Trophoblast cell (in vitro differentiated cells and primary cell): Measurements from ENCODE around the gene ZBTB7C.

Source experiments
- DNase-seq, 2 donors: peaks; one replicate each; pipeline ENCODE4 v3.0.0-alpha.2; 2016
- H2AFZ ChIP-seq: 2 replicates; pipeline ENCODE4 v1.6.1; 2013; ENCODE audit warnings: low read length, moderate library complexity, mild to moderate bottlenecking; ENCODE audit not compliant: insufficient read depth, poor library complexity
- H2AK5ac ChIP-seq: 2 replicates; pipeline ENCODE4 v1.6.1; 2013; ENCODE audit warnings: mild to moderate bottlenecking, low read length
- H2BK120ac ChIP-seq: 2 replicates; pipeline ENCODE4 v1.6.1; 2013; ENCODE audit warnings: low read length, mild to moderate bottlenecking, moderate library complexity; ENCODE audit not compliant: insufficient read depth, poor library complexity
- H2BK12ac ChIP-seq: 2 replicates; pipeline ENCODE4 v1.6.1; 2013; ENCODE audit warnings: mild to moderate bottlenecking, low read length, moderate library complexity
- H2BK5ac ChIP-seq: 2 replicates; pipeline ENCODE4 v1.6.1; 2013; ENCODE audit warnings: low read length, low read depth, moderate library complexity, mild to moderate bottlenecking; ENCODE audit not compliant: poor library complexity
- H3K14ac ChIP-seq: 2 replicates; pipeline ENCODE4 v1.6.1; 2013; ENCODE audit warnings: mild to moderate bottlenecking, low read length
- H3K18ac ChIP-seq: 2 replicates; pipeline ENCODE4 v1.6.1; 2013; ENCODE audit warnings: mild to moderate bottlenecking, low read length
- H3K23ac ChIP-seq: 2 replicates; pipeline ENCODE4 v1.6.1; 2013; ENCODE audit warnings: low read length
- H3K27ac ChIP-seq: 2 replicates; pipeline ENCODE4 v1.5.1; 2013; ENCODE audit warnings: low read depth, mild to moderate bottlenecking, inconsistent platforms, low read length, moderate library complexity
- H3K27me3 ChIP-seq: 2 replicates; pipeline ENCODE4 v1.6.1; 2013; ENCODE audit warnings: inconsistent platforms, mild to moderate bottlenecking, low read length, moderate library complexity; ENCODE audit not compliant: insufficient read depth
- H3K36me3 ChIP-seq, 2 experiments: 1 replicate in 1 of 2; 2 replicates in 1 of 2; pipeline ENCODE4 v1.6.1; 2013; ENCODE audit warnings: low read length in 2 of 2, mild to moderate bottlenecking in 2 of 2, moderate library complexity in 1 of 2; ENCODE audit not compliant: insufficient read depth in 2 of 2, control insufficient read depth in 1 of 2
- H3K4ac ChIP-seq: 2 replicates; pipeline ENCODE4 v1.6.1; 2013; ENCODE audit warnings: low read depth, mild to moderate bottlenecking, low read length, moderate library complexity
- H3K4me1 ChIP-seq, 2 experiments: 1 replicate in 1 of 2; 2 replicates in 1 of 2; pipeline ENCODE4 v1.6.1; 2013; ENCODE audit warnings: low read length in 2 of 2, mild to moderate bottlenecking in 2 of 2, moderate library complexity in 1 of 2; ENCODE audit not compliant: insufficient read depth in 2 of 2, control insufficient read depth in 1 of 2
- H3K4me2 ChIP-seq: 2 replicates; pipeline ENCODE4 v1.6.1; 2013; ENCODE audit warnings: inconsistent platforms, mild to moderate bottlenecking, low read length, moderate library complexity
- H3K4me3 ChIP-seq: 2 replicates; pipeline ENCODE4 v1.5.1; 2013; ENCODE audit warnings: mild to moderate bottlenecking, low read depth, low read length, inconsistent platforms
- H3K79me1 ChIP-seq: one replicate; pipeline ENCODE4 v1.6.1; 2013; ENCODE audit warnings: low read length
- H3K79me2 ChIP-seq: 2 replicates; pipeline ENCODE4 v1.6.1; 2013; ENCODE audit warnings: low read length, mild to moderate bottlenecking; ENCODE audit not compliant: control insufficient read depth, insufficient read depth, poor library complexity
- H3K9ac ChIP-seq: 2 replicates; pipeline ENCODE4 v1.6.1; 2013; ENCODE audit warnings: mild to moderate bottlenecking, low read length
- H3K9me3 ChIP-seq: 2 replicates; pipeline ENCODE4 v1.6.1; 2013; ENCODE audit warnings: low read depth, mild to moderate bottlenecking, control low read depth, inconsistent platforms, low read length; ENCODE audit not compliant: insufficient read depth
- H4K12ac ChIP-seq: 2 replicates; pipeline ENCODE4 v1.6.1; 2013; ENCODE audit warnings: low read depth, mild to moderate bottlenecking, low read length, moderate library complexity
- H4K8ac ChIP-seq: 2 replicates; pipeline ENCODE4 v1.6.1; 2013; ENCODE audit warnings: low read depth, mild to moderate bottlenecking, low read length, moderate library complexity
- H4K91ac ChIP-seq: one replicate; pipeline ENCODE4 v1.6.1; 2013; ENCODE audit warnings: low read depth, mild to moderate bottlenecking, low read length, moderate library complexity
- WGBS: extraction: QIAGEN DNeasy Blood & Tissue Kit; methylation state at CpG from one replicate; pipeline ENCODE4 v1.1.7; 2013; ENCODE audit warnings: missing lambda C conversion rate; ENCODE audit not compliant: insufficient read length, insufficient coverage; ENCODE audit errors: extremely low coverage; 5-methylcytosine and 5-hydroxymethylcytosine counted together

The ZBTB7C gene

GRCh38 chr18:48026216-48026615 is 383.0 kb downstream of the ZBTB7C start:
- Histone ChIP-seq H4K91ac (no peak overlapping the region), H2BK120ac (no peak overlapping the region), H3K36me3 (no peaks in the 10 kb centered on the region), H3K14ac (no peak overlapping the region), H2BK12ac (no peak overlapping the region), H3K4me2 (no peak overlapping the region), H3K18ac (no peak overlapping the region), H3K4ac (no peak overlapping the region), H3K23ac (peak overlapping the region; percentile 56), H4K8ac (no peak overlapping the region), H3K79me2 (no peaks in the 10 kb centered on the region), H3K9ac (no peak overlapping the region), H3K27me3 (no peaks in the 10 kb centered on the region), H4K12ac (no peak overlapping the region), H3K4me3 (no peak overlapping the region), H2AFZ (no peak overlapping the region), H3K79me1 (peaks cover 2% of the 10 kb centered on the region), H2AK5ac (no peak overlapping the region), H2BK5ac (no peak overlapping the region), H3K4me1 (peaks cover 5% of the 10 kb centered on the region in 2 experiments), H3K9me3 (no peaks in the 10 kb centered on the region), H3K27ac (no peak overlapping the region)
- WGBS: no CpG with 5 or more reads among the region's 8 CpGs
- no peak for DNase-seq

- Histone ChIP-seq H4K8ac (no peak overlapping the region), H2BK5ac (no peak overlapping the region), H3K4me1 (peaks cover 5% of the 10 kb centered on the region in 2 experiments), H3K4ac (no peak overlapping the region), H3K36me3 (no peaks in the 10 kb centered on the region), H3K9ac (no peak overlapping the region), H4K91ac (no peak overlapping the region), H3K9me3 (no peaks in the 10 kb centered on the region), H3K27me3 (no peaks in the 10 kb centered on the region), H2BK120ac (no peak overlapping the region), H2BK12ac (no peak overlapping the region), H3K4me2 (no peak overlapping the region), H2AK5ac (no peak overlapping the region), H2AFZ (no peak overlapping the region), H3K23ac (no peak overlapping the region), H4K12ac (no peak overlapping the region), H3K4me3 (no peak overlapping the region), H3K18ac (no peak overlapping the region), H3K79me1 (peaks cover 2% of the 10 kb centered on the region), H3K14ac (no peak overlapping the region), H3K79me2 (no peaks in the 10 kb centered on the region), H3K27ac (no peak overlapping the region)
- no CpG with 5 or more reads among the region's 7 CpGs for WGBS
- no peak for DNase-seq
Observed at GRCh38 chr18:48024881-48025660, 384.1 kb downstream of the ZBTB7C start.

GRCh38 chr18:48024009-48024512 is 385.1 kb downstream of the ZBTB7C start:
- H3K4me1 ChIP-seq: peaks cover 5% of the 10 kb centered on the region in 2 experiments
- H3K18ac ChIP-seq: no peak overlapping the region
- WGBS: no CpG with 5 or more reads among the region's 4 CpGs
- H2AFZ ChIP-seq: no peak overlapping the region
- no peak overlapping the region for H3K23ac ChIP-seq
- no peaks in the 10 kb centered on the region for H3K36me3 ChIP-seq
- no peak overlapping the region for H3K9ac ChIP-seq
- H3K27me3 ChIP-seq: no peaks in the 10 kb centered on the region
- no peak overlapping the region for H3K4me3 ChIP-seq
- no peaks in the 10 kb centered on the region for H3K79me2 ChIP-seq
- DNase-seq: no peak
- H3K27ac ChIP-seq: no peak overlapping the region
- H2AK5ac ChIP-seq: peak overlapping the region; percentile 2
- no peak overlapping the region for H4K8ac ChIP-seq
- peaks cover 2% of the 10 kb centered on the region for H3K79me1 ChIP-seq
- H3K9me3 ChIP-seq: peaks cover 2% of the 10 kb centered on the region
- H3K4me2 ChIP-seq: no peak overlapping the region
- H2BK120ac ChIP-seq: no peak overlapping the region
- H3K14ac ChIP-seq: no peak overlapping the region
- no peak overlapping the region for H4K12ac ChIP-seq
- peak overlapping the region; percentile 37 for H4K91ac ChIP-seq
- H2BK5ac ChIP-seq: no peak overlapping the region
- no peak overlapping the region for H2BK12ac ChIP-seq
- no peak overlapping the region for H3K4ac ChIP-seq

- H3K27me3 ChIP-seq: no peaks in the 10 kb centered on the region
- H3K14ac ChIP-seq: no peak overlapping the region
- H4K8ac ChIP-seq: no peak overlapping the region
- H3K4me3 ChIP-seq: no peak overlapping the region
- no peak overlapping the region for H3K18ac ChIP-seq
- no peak overlapping the region for H3K27ac ChIP-seq
- H3K23ac ChIP-seq: no peak overlapping the region
- H3K4me2 ChIP-seq: peak overlapping the region; percentile 15
- no peak overlapping the region for H3K9ac ChIP-seq
- no peak overlapping the region for H4K12ac ChIP-seq
- no peak overlapping the region for H2AFZ ChIP-seq
- no peak overlapping the region for H2AK5ac ChIP-seq
- no peak overlapping the region for H3K4ac ChIP-seq
- H2BK120ac ChIP-seq: no peak overlapping the region
- no CpG with 5 or more reads among the region's 9 CpGs for WGBS
- no peak overlapping the region for H2BK12ac ChIP-seq
- peaks cover 2% of the 10 kb centered on the region for H3K9me3 ChIP-seq
- DNase-seq: peak in 1 of 2 donors; percentile 52
- H4K91ac ChIP-seq: no peak overlapping the region
- H3K79me1 ChIP-seq: peaks cover 2% of the 10 kb centered on the region
- H3K79me2 ChIP-seq: no peaks in the 10 kb centered on the region
- H3K4me1 ChIP-seq: peaks cover 5 to 8% of the 10 kb centered on the region in 2 experiments
- no peak overlapping the region for H2BK5ac ChIP-seq
- H3K36me3 ChIP-seq: no peaks in the 10 kb centered on the region
Observed at GRCh38 chr18:48023334-48024008, 385.7 kb downstream of the ZBTB7C start.
